HG02610 (cell line): ENCODE results near the gene DSCAM.

Source experiments
- ATAC-seq: cut with Tn5 transposase; IDR thresholded peaks from one replicate; pipeline ENCODE4 v1.9.1; 2021; ENCODE audit warnings: mild to moderate bottlenecking, moderate library complexity; ENCODE audit not compliant: unreplicated experiment

DSCAM gene

DNA sequence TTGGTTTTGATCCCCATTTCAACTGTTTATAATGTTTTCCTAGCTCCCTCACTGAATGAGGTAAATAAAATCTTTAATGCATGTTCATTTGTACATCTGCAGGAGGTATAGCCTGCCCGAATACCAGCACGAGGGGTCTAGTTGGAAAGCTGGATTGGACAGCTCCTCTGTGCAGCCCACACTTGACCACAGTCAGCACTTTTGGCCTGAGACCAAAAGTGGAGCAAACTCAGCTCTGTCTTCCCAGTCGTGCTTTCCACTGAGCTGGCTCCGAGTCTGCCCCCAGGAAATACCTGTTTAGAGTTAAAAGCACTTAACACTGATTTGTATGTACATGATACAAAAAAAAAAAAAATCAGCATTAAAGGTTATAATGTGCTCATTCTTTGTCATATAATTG is 224.4 kb downstream of the DSCAM start:
- ATAC-seq: no peak

DNA sequence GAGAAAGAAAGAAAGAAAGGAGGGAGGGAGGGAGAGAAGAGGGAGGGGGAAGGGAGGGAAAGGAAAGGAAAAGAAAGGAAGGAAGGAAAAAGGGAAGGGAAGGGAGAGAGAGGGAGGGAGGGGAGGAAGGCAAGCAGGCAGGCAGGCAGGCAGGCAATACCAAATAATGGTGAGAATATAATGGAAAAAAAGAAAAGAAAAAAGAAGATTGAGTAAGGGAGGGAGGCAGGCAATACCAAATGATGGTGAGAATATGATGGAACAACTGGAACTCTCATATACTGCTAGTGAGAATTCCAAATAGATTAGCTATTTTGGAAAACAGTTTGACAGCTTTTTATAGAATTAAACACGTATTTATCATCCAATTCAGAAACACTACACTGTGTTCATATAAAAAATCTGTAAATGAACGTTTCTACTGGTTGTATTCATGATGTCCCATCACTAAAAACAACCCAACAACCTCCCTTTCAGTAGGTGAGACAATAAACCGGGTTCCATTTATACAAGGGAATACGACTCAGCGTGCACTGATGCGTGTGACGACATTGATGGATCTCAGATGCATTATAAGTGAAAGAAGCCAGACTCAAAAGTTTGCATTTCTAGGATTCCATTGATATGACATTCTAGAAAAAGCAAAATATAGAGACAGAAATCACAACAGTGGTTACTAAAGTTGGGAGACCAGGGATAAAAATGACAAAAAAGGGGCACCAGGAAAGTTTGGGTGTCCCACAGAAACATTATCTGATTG is 226.4 kb downstream of the DSCAM start:
- ATAC-seq: no peak

DNA sequence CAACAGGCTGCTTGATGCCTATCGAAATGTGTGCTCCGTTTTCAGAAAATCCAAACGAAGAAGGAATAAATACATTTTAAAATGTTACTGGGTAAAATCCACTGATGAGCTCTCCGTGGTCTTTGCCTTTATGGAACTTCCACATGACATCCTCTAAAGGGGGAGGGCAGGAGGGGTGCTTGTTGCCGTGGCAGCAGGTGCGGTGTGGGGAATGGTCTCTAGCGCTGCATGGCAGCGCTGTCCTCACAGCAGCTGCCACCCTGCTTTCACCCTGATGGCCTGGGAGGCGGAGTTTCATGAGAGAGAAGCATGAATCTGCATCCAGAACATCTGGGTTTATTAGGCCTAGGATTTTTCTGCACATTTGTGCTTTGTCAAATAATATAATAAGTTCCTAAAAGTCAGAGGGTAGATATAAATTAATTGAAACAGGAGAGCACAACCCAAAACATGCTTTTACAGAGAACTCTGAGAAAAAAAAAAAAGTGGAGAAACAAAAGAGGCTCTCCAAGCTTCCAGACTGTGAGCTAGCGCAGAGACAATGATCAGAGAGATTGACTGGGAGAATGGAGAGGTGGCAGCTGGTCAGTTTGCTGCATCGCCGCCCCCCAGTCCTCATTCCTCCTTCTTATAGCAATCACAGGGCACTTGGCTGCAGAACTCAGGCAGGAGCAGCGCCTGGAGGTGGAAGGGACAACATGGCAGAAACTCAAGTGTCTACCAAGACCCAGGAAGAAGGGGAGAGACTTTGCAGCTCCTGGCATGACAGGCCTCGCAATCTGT is 228.6 kb downstream of the DSCAM start:
- no peak for ATAC-seq

DNA sequence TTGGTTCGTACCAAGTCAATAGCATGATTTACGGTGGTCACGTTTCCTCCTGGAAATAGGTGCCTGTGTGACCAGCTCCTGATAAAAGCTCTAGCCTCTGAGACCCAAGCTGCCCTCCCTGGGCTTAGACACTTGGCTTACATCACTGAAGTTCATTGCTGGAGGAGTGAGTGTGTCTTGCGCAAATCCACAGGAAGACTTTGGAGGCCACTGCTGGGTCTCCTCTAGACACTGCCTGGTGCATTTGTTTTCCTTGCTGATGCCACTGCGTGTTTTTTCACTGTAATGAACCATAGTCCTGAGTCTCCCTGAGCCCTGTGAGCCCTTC is 230.6 kb downstream of the DSCAM start:
- ATAC-seq: no peak

DNA sequence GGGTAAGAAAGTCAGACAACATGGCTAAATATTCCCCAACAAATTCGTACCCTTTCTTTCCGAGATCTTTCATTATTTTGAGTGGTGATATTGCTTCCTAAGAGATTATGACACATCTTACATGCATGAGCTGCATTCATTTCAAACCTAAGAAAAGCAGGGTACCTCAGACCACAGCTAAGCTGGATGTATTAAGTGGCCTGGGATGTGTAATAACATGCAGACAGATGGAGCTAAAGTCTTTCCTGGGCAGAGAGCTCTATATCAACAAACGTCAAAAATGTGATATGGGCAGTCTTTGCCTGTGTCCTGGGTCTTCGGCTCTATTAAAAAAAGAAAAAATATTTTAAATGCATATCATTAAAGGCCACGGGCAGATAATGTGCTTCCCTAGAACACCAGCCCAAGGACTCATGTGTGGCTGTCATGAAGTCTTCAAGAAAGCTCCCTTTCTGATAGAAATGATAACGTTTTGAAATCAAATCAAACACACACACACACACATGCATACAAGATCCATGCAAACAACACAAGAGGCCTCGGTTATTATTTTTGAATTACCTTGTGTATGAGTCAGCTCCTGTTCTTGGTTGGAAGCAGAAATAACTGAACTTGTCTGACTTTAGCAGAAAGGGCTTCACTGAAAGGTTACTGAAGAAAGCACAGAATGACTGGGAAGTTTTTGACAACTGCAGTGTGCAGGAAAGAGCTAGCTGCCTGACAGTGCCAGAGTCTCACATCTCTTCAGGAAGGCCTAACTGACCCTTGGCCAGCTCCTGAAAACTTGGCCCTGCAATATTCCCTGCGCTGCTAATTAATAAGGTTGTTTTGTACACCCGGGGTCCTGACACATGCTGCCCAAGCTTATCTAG is 231.2 kb downstream of the DSCAM start:
- no peak for ATAC-seq

DNA sequence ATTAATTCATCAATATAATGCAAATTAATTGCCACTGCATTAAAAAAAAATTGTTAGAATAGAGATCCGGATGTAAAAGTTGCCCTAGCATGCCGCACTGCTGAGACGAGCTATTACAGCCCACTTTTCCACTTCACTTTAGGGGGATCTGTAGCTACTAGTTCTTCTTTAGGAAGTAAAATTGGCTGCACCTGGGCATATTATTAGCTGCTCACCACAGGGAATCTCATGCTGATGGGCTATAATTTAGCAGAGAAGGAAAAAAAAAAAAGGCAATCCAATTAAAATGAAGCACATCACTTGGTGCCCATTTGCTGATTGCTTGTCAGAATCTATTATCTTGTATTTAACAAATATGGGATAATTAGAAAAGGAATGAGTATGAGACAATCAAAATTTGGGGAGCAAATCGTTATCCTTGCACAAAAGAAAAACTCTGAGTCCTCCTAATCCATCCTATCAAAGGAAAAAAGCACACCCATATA is 233.4 kb downstream of the DSCAM start:
- no peak for ATAC-seq

DNA sequence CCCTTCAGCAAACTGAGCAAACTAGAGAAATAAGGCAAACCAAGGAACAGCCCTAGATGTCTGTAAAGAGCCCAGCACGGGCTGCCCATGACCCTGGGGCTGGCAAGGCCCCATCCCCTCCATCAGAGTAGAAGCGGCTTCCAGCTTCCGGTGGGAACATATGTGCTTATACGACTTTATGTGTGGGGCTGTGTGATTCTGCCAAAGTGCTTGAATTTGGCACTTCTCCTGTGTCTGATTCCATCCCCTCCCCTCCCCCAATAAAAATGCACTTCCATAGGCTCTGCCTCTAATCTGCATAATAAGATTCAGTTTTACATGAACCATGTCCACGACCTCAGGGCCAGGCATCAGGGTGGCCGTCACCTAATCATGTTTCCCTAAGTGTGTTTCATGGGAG is 236.6 kb downstream of the DSCAM start:
- ATAC-seq: no peak

DNA sequence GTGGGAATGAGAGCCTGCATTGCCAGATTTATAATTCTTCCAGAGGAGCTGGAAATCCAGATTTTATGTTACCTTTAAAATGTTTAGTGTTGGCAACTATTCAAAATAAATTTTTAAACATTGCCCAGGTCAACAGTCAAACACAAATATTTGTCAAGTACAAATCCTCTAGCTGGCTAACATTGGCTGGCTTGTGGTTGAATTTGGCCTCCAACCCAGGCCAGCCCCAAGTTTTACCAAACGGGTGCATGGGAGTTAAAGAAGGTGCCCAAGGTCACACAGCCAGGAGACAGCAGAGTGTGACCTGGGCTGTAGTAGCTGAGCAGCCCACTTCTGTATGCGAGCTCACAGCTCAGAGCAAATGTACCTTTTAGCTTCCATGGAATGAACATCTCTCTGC is 240.6 kb downstream of the DSCAM start:
- ATAC-seq: no peak

DNA sequence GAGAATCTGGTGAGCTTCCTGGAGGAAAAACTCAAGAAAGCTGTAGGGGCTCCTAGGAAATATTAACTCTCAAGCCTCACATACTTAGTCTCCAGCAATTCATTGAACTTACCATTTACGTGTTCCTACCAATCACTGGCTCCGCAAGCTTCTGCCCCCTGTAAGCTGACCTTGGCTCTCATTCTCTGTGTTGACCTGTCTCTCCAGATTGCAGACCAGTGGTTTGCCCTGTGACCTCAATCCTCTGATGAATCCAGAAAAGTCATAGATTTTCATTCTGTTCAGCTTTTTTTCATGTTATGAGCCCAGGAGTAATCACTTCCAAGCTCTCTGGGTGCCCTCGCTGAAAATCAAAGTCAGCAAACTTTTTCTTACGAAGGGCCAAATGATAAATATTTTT is 241.9 kb downstream of the DSCAM start:
- no peak for ATAC-seq

DNA sequence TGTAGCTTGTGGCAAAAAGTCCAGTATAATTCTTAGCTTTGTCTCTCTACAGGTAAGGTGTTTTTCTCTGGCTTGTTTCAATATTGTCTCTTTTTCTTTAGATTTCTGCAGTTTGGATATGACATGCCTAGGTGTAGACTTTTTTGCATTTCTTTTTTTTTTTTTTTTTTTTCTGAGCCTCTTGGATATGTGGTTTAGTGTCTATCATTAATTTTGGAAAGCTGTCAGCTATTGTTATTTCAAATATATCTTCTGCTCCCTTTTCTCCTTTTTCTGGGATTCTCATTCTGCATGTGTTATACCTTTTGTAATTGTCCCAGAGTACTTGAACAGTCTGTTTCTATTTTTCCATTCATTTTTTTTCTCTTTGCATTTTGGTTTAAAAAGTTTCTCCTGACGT is 243.2 kb downstream of the DSCAM start:
- no peak for ATAC-seq

DNA sequence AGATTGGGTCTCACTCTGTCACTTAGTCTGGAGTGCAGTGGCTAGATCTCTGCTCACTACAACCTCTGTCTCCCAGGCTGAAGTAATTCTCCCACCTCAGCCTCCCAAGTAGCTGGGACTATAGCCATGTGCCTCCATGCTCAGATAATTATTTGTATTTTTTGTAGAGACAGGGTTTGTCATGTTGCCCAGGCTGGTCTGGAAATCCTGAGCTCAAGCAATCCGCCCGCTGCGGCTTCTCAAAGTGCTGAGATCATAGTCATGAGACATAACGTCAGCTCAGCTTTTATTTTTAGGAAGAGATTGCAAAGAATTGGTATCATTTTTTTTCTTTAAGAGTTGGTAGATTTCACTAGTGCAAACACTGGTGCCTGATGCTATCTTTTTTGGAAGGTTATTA is 244.9 kb downstream of the DSCAM start:
- ATAC-seq: no peak

DNA sequence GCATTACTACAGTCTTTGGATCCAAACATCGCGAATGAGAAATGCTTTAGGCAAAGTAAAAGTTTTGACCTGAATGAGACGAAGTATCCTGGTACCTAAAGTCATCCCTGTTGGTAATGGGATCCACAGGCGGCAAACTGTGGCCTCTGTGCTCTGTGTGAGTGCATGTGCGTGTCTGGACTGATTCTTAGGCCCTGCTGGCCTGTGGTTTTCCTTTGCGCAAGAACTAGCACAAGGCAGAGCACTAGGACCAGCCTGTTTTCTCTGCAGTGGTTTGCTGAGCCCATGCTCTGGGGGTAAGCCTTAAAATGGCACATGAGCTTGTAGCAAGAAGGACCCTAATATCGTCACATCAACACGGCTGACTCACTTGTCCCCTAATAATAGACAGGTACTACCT is 251.2 kb downstream of the DSCAM start:
- ATAC-seq: no peak

DNA sequence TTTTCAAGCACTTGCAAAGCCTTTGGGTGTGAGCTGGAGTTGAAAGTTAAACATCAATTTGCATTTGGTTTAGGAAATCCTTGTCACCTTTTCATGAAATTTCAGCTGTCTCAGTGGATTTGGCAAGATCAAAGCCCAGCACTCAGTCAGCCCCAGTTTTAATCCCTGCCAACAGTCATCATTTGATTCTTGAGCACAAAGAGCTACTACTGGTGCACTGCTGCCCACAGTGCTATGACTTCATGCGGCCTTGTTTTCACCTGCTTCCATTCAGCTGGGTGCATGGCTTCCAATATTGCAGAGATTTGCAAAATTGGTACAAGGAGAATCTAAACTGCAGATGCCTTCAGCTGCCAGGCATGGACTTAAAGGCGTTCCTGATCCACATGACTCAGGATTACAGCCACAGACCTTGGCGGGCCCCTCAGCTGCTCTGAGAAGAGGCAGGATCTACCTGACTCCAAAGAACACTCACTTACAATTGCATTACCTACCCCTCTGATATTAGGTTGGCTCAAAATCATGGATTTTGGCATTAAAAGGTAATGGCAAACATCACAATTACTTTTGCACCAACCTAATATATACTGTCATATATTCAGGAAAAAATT is 259.1 kb downstream of the DSCAM start:
- no peak for ATAC-seq

DNA sequence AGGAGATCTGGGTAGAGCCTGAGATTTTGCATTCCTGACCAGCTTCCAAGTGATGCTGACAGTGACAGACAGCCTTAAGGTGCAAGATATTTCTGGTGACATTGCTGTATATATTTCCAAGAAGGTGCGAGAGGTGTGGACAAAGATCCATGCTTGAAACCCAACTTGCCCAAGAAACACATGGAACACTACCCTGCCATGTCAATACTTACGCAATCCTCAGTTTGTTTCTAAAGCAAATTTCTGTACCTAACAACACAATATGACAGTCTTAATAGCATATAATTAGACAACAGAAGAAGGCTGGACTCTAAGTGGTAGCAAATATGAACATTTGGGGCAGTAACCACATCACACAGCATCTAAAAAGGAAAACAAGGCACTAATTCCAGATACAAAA is 260.4 kb downstream of the DSCAM start:
- ATAC-seq: no peak

DNA sequence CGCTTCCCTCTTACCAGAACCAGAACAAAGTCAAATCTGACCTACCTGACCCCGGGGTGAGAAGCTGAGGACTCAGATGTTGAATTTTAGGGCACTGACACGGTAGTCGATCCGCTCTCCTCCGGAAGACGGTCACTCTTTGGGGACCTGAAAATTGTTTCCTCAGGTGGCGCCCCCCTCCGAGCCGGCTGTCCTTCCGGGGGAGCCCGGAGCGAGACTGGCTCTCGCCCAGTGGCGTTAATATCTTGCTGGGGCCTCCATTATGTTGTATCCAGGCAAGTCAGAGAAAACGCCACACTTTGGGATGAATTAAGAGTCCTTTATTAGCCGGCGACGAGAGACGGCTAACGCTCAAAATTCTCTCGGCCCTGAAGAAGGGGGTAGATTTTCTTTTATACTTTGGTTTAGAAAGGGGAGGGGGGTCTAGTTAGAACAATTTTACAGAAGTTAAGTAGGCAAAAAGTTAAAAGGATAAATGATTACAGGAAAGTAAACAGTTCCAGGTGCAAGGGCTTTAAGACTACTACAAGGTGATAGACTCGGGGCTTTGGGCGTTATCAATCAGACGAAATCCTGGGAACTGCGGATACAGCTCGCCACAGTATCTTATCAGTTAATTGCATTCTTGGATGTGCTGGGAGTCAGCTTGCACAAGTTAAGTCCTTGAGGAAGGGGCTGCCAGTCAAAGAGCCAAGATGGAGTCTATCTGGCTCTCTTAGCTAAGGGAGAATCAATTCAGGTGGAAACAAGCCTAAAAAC is 269.5 kb downstream of the DSCAM start:
- ATAC-seq: no peak

DNA sequence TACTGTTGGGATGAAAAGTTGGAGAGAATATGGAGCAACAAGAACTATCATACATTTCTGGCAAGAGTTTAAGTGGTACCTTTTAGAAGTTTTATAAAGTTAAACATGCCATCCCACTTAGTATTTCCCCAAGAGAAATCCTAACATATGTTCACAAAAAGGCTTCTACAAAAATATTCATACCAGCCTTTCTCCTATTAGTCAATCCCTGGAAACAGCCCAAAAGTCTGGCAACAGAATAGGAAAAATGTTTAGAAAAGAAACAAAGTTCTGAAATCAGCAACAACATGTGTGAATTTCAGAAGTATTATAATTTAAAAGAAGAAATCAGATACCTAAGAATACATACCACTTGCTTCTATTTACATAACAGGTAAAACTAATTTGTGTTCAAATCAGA is 271.0 kb downstream of the DSCAM start:
- no peak for ATAC-seq

DNA sequence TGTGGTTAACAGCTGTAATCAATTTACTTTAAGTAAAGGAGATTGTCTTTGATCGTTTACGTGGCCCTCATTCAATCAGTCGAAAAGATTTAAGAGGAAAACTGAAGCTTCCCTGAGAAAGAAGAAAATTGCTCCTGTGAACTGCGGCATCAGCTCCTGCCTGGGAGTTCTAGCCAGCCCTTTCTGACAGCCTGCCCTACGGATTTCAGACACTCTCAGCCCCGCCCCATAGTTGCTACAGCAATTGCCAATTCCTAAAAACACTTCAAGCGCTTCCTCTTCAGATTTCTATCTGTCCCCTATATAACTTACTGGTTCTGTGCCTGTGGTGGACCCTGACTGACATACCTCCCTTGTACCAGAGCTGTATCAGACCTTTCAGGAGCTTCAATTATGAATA is 277.6 kb downstream of the DSCAM start:
- ATAC-seq: no peak

DNA sequence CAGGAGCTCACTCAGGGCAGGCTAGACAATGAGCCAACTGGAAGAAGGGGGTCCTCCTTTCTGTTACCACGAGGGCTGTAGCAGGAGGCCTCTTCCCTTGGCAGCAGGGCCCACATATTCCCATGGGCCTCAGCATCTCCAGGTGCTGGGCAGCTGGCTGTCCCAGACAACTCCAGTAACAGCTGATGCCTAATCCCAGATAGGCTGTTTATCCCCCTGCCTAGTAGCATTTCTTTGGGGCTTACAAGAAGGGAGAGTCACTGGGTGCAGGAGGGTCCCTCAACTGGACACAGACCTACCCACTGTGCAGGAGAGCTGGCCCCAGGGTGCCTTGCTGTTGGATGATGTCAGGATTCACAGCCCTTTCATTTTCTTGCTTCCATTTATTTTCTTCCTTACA is 278.2 kb downstream of the DSCAM start:
- no peak for ATAC-seq

DNA sequence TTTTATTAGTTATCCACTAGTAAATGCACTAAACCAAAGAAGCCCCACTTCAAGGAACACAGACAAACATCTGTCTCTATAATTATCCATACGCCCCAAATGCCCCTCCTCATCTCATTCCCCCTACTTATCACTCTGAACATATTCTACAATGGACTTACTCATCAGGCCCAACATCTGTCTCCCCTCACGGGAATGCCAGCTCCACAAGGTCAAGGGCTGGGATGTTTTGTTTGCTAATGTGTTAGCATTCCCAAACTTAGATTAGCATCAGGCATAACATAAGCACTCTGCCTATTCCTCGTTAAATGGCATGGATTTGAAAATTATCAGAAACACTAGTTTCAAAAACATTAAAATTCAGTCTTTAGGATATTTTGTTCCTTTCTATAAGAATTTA is 279.5 kb downstream of the DSCAM start:
- ATAC-seq: no peak

DNA sequence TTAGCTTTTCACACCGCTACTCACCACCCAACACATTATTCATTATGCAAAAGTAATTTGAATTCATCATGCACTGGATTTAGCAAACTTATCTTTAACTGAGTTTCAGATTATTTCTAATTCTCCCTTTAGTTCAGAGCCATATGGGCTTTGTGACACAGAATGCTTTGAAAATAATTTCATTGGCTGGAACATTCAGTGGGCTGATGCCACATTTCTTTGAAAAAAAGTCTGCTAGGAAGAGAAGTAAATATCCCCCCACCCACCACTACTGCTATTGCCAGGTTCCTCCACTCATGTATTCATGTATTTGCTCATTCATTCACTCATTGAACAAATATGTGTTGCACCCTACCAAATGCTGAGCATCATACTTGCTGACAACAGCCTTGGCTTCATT is 280.5 kb downstream of the DSCAM start:
- no peak for ATAC-seq
